Osteoblast (primary cell): ENCODE measurements around the gene DPF3. TPM values are rescaled to one million over a fixed set of nuclear protein-coding genes. Genes with fewer than 3 reads are reported as not detected.

ENCODE experiments used
- DNase-seq: peaks from one replicate; pipeline ENCODE4 v3.0.0; 2011; ENCODE audit warnings: low spot score, mixed read lengths; ENCODE audit not compliant: insufficient read length; ENCODE audit errors: missing footprints
- H2AFZ ChIP-seq: 2 replicates; pipeline ENCODE4 v1.6.0; 2011; ENCODE audit warnings: mild to moderate bottlenecking, low read length
- H3K27ac ChIP-seq: 2 replicates; pipeline ENCODE4 v1.5.1; 2011; ENCODE audit warnings: mild to moderate bottlenecking, low read depth, low read length, moderate library complexity
- H3K27me3 ChIP-seq: 2 replicates; pipeline ENCODE4 v1.6.0; 2012; ENCODE audit warnings: mild to moderate bottlenecking, control low read depth, inconsistent platforms, low read length, moderate library complexity; ENCODE audit not compliant: insufficient read depth
- H3K36me3 ChIP-seq: 2 replicates; pipeline ENCODE4 v1.5.1; 2011; ENCODE audit warnings: mild to moderate bottlenecking, low read length, control low read depth, moderate library complexity; ENCODE audit not compliant: insufficient read depth
- H3K4me1 ChIP-seq: 2 replicates; pipeline ENCODE4 v1.5.1; 2011; ENCODE audit warnings: mild to moderate bottlenecking, low read length, control low read depth, moderate library complexity; ENCODE audit not compliant: insufficient read depth
- H3K4me2 ChIP-seq: 2 replicates; pipeline ENCODE4 v1.6.0; 2011; ENCODE audit warnings: mild to moderate bottlenecking, low read length; ENCODE audit not compliant: insufficient read depth
- H3K4me3 ChIP-seq: fragments of 200-600 bp; sonication (generic); 3 replicates; pipeline ENCODE4 v1.5.1; 2012; ENCODE audit warnings: mild to moderate bottlenecking, low read length, inconsistent platforms; ENCODE audit not compliant: insufficient read depth
- H3K79me2 ChIP-seq: 2 replicates; pipeline ENCODE4 v1.6.0; 2012; ENCODE audit warnings: mild to moderate bottlenecking, low read length, control low read depth, inconsistent platforms; ENCODE audit not compliant: insufficient read depth
- H3K9me3 ChIP-seq: 2 replicates; pipeline ENCODE4 v1.5.1; 2011; ENCODE audit warnings: low read depth, low read length, control low read depth
- H4K20me1 ChIP-seq: 2 replicates; pipeline ENCODE4 v1.6.0; 2012; ENCODE audit warnings: mild to moderate bottlenecking, low read length, control low read depth; ENCODE audit not compliant: insufficient read depth
- CTCF ChIP-seq: IDR thresholded peaks from 2 replicates; pipeline ENCODE4 v1.5.1; 2011; ENCODE audit warnings: mild to moderate bottlenecking, low read depth, low read length, moderate library complexity; ENCODE audit errors: extremely low read depth
- total RNA-seq: library from RNA; depleted of rRNA; stranded (reverse); fragments of >200 nt; gene quantifications from 2 replicates; pipeline ENCODE4 v1.2.3, GENCODE V29; 2012

Gene DPF3
- total RNA-seq, 1 donor, result 1.8 TPM

GRCh38 chr14:72663076-72663487, 230.8 kb downstream of the DPF3 start:
- H4K20me1 ChIP-seq, result no peaks in the 10 kb centered on the region
- peaks cover 33% of the 10 kb centered on the region for H3K4me1 ChIP-seq
- H2AFZ ChIP-seq, result peak overlapping the region; percentile 21
- H3K9me3 ChIP-seq, result no peaks in the 10 kb centered on the region
- H3K27ac ChIP-seq, result no peak overlapping the region
- no peaks in the 10 kb centered on the region for H3K27me3 ChIP-seq
- no peaks in the 10 kb centered on the region for H3K36me3 ChIP-seq
- H3K4me3 ChIP-seq, result no peak overlapping the region
- no peak for TF ChIP-seq CTCF
- DNase-seq, result no peak
- no peaks in the 10 kb centered on the region for H3K79me2 ChIP-seq
- H3K4me2 ChIP-seq, result no peak overlapping the region

GRCh38 chr14:72662214-72662613, 231.7 kb downstream of the DPF3 start:
- Histone ChIP-seq H3K79me2 (no peaks in the 10 kb centered on the region), H3K4me3 (no peak overlapping the region), H3K36me3 (no peaks in the 10 kb centered on the region), H4K20me1 (no peaks in the 10 kb centered on the region), H3K4me2 (no peak overlapping the region), H3K27me3 (no peaks in the 10 kb centered on the region), H2AFZ (no peak overlapping the region), H3K4me1 (peaks cover 33% of the 10 kb centered on the region), H3K9me3 (no peaks in the 10 kb centered on the region), H3K27ac (no peak overlapping the region)
- DNase-seq, result no peak
- no peak for TF ChIP-seq CTCF

GRCh38 chr14:72657214-72657921, 236.5 kb downstream of the DPF3 start:
- DNase-seq, result no peak
- Histone ChIP-seq H3K27me3 (no peaks in the 10 kb centered on the region), H3K79me2 (no peaks in the 10 kb centered on the region), H3K36me3 (no peaks in the 10 kb centered on the region), H2AFZ (no peak overlapping the region), H4K20me1 (no peaks in the 10 kb centered on the region), H3K4me3 (no peak overlapping the region), H3K27ac (no peak overlapping the region), H3K4me1 (no peaks in the 10 kb centered on the region), H3K9me3 (no peaks in the 10 kb centered on the region), H3K4me2 (no peak overlapping the region)
- TF ChIP-seq CTCF, result no peak

- Histone ChIP-seq H3K36me3 (no peaks in the 10 kb centered on the region), H4K20me1 (no peaks in the 10 kb centered on the region), H3K9me3 (no peaks in the 10 kb centered on the region), H3K27ac (no peak overlapping the region), H2AFZ (peak overlapping the region; percentile 16), H3K4me2 (no peak overlapping the region), H3K4me1 (peaks cover 15% of the 10 kb centered on the region), H3K79me2 (no peaks in the 10 kb centered on the region), H3K27me3 (no peaks in the 10 kb centered on the region), H3K4me3 (no peak overlapping the region)
- no peak for DNase-seq
- TF ChIP-seq CTCF, result no peak
These were observed 240.9 kb downstream of the DPF3 start for GRCh38 chr14:72653026-72653425.
